Sigmoid colon (tissue), 4 donors: Measurements from ENCODE around the gene CELF1.

Experiments used
- CTCF ChIP-seq, 4 experiments: fragments of 450-650 bp in 3 of 4; fragments of 200-600 bp in 1 of 4; IDR thresholded peaks; one replicate each; pipeline ENCODE4 v1.5.1; 2016 to 2019; ENCODE audit warnings: antibody characterized with exemption in 4 of 4, mild to moderate bottlenecking in 3 of 4, moderate library complexity in 2 of 4
- EP300 ChIP-seq, 4 donors: sonication (generic); formaldehyde crosslinking; IDR thresholded peaks; one replicate each; pipeline ENCODE4 v1.6.1; 2017; ENCODE audit warnings: antibody characterized with exemption in 4 of 4
- POLR2A ChIP-seq, 2 donors: fragments of 450-650 bp; IDR thresholded peaks; one replicate each; pipeline ENCODE4 v1.6.1; 2016; ENCODE audit warnings: antibody characterized with exemption in 2 of 2, mild to moderate bottlenecking in 2 of 2, moderate library complexity in 2 of 2
- POLR2AphosphoS5 ChIP-seq, 4 donors: sonication (generic); formaldehyde crosslinking; IDR thresholded peaks; one replicate each; pipeline ENCODE4 v1.6.1; 2017; ENCODE audit warnings: antibody characterized with exemption in 4 of 4

- TF ChIP-seq CTCF (IDR thresholded peaks at IDR 0.05) (no peak), POLR2A (IDR thresholded peaks at IDR 0.05) (no peak), POLR2AphosphoS5 (IDR thresholded peaks at IDR 0.05) (no peak), EP300 (IDR thresholded peaks at IDR 0.05) (no peak)
These were observed 57.1 kb downstream of the CELF1 start for GRCh38 chr11:47495856-47496217.
